Right ventricle myocardium superior (tissue), 1 donor: ENCODE results near the gene ZNF592. TPM values are rescaled to one million over a fixed set of nuclear protein-coding genes. Genes with fewer than 3 reads are reported as not detected.

Experiments used
- ATAC-seq: fragments of 200-7000 bp; cut with Tn5 transposase; one replicate; pipeline ENCODE4 v1.9.1; 2020; ENCODE audit warnings: mild to moderate bottlenecking; ENCODE audit not compliant: poor library complexity
- DNase-seq: peaks from one replicate; pipeline ENCODE4 v3.0.0-alpha.2; 2020
- intact Hi-C: fragments of 100-400 bp; cut with DNase I; formaldehyde crosslinking; loops from one replicate; pipeline ENCODE4 v1.11.2; 2022
- total RNA-seq: library from RNA; stranded (reverse); fragmentation: NEBNext Ultra II Directional; extraction: Animal tissue kit (Norgen Biotek cat#: 25700); gene quantifications from one replicate; pipeline ENCODE4 v1.2.1, GENCODE V29; 2021
- donor health status: DM: no; HTN: yes; CAD: no; lungs with severe emphysema.

ZNF592 gene
- total RNA-seq, 1 donor from 2014 or later: 16.3 TPM

- DNase-seq (no peak), ATAC-seq (no peak)
- intact Hi-C loops: no loop called here
Observed at GRCh38 chr15:84797212-84797611, 48.8 kb downstream of the ZNF592 start.

- DNase-seq: no peak
Observed at GRCh38 chr15:84797801-84798200, 49.4 kb downstream of the ZNF592 start.

GRCh38 chr15:84798436-84798946, 50.1 kb downstream of the ZNF592 start:
- no peak for ATAC-seq
- intact Hi-C loops: no loop called here

More at GRCh38 chr15:84797801-84798200, 49.4 kb downstream of the ZNF592 start:
- ATAC-seq: no peak
- intact Hi-C loops: no loop called here

GRCh38 chr15:84799511-84800187, 51.3 kb downstream of the ZNF592 start:
- intact Hi-C loops: no loop called here
- ATAC-seq (peak; percentile 45), DNase-seq (no peak)

More at GRCh38 chr15:84798436-84798946, 50.1 kb downstream of the ZNF592 start:
- no peak for DNase-seq

- ATAC-seq (no peak), DNase-seq (no peak)
- intact Hi-C loops: no loop called here
Observed at GRCh38 chr15:84800365-84800806, 52.0 kb downstream of the ZNF592 start.

- peak; percentile 38 for ATAC-seq
- DNase-seq: no peak
- intact Hi-C loops: no loop called here
Observed at GRCh38 chr15:84804005-84804900, 55.9 kb downstream of the ZNF592 start.

GRCh38 chr15:84805221-84805620, 56.8 kb downstream of the ZNF592 start:
- intact Hi-C loops: no loop called here
- ATAC-seq (no peak), DNase-seq (no peak)

- no peak for ATAC-seq
- intact Hi-C loops: no loop called here
Observed at GRCh38 chr15:84807228-84807627, 58.8 kb downstream of the ZNF592 start.

GRCh38 chr15:84810073-84810840, 61.9 kb downstream of the ZNF592 start:
- DNase-seq (no peak), ATAC-seq (peak; percentile 42)
- intact Hi-C loops: loop anchor here (10.0 kb wide), 1 partner anchor 225 kb away; no protein-coding TSS in a partner anchor

More at GRCh38 chr15:84807228-84807627, 58.8 kb downstream of the ZNF592 start:
- DNase-seq: no peak

- no peak for ATAC-seq
Observed at GRCh38 chr15:84811151-84811550, 62.8 kb downstream of the ZNF592 start.

GRCh38 chr15:84811828-84812227, 63.4 kb downstream of the ZNF592 start:
- DNase-seq (no peak), ATAC-seq (no peak)
- intact Hi-C loops: loop anchor here (10.0 kb wide), 1 partner anchor 227 kb away; no protein-coding TSS in a partner anchor

More at GRCh38 chr15:84811151-84811550, 62.8 kb downstream of the ZNF592 start:
- no peak for DNase-seq
- intact Hi-C loops: loop anchor here (10.0 kb wide), 1 partner anchor 226 kb away; no protein-coding TSS in a partner anchor

GRCh38 chr15:84812842-84813241, 64.5 kb downstream of the ZNF592 start:
- DNase-seq (no peak), ATAC-seq (no peak)
- intact Hi-C loops: loop anchor here (10.0 kb wide), 1 partner anchor 228 kb away; no protein-coding TSS in a partner anchor

- DNase-seq (no peak), ATAC-seq (no peak)
- intact Hi-C loops: loop anchor here (10.0 kb wide), 1 partner anchor 229 kb away; no protein-coding TSS in a partner anchor
Observed at GRCh38 chr15:84813435-84813834, 65.0 kb downstream of the ZNF592 start.

GRCh38 chr15:84813931-84814330, 65.5 kb downstream of the ZNF592 start:
- no peak for DNase-seq
- intact Hi-C loops: loop anchor here (10.0 kb wide), 1 partner anchor 229 kb away; no protein-coding TSS in a partner anchor
- no peak for ATAC-seq

GRCh38 chr15:84814916-84815315, 66.5 kb downstream of the ZNF592 start:
- intact Hi-C loops: loop anchor here (10.0 kb wide), 1 partner anchor 230 kb away; no protein-coding TSS in a partner anchor
- DNase-seq (no peak), ATAC-seq (no peak)

GRCh38 chr15:84816694-84817465, 68.5 kb downstream of the ZNF592 start, which contains the start of gene ALPK3:
ALPK3 (plus strand) TSS chr15:84817356; CDS start chr15:84817453, 97 bp downstream.
- DNase-seq (peak; percentile 83), ATAC-seq (peak; percentile 71)
- intact Hi-C loops: loop anchor here (10.0 kb wide), 1 partner anchor 232 kb away; no protein-coding TSS in a partner anchor

GRCh38 chr15:84817466-84818081, 69.2 kb downstream of the ZNF592 start:
- intact Hi-C loops: loop anchor here (10.0 kb wide), 1 partner anchor 233 kb away; no protein-coding TSS in a partner anchor
- DNase-seq: no peak
- ATAC-seq: peak; percentile 44
